Keratinocyte (primary cell): Measurements from ENCODE around the gene GGTLC1. TPM values are rescaled to one million over a fixed set of nuclear protein-coding genes. Genes with fewer than 3 reads are reported as not detected.

Source experiments
- DNase-seq: peaks from one replicate; pipeline ENCODE4 v3.0.0-alpha.2; 2011; ENCODE audit warnings: low read depth, missing footprints, low spot score
- FAIRE-seq: peaks from 2 replicates; lab custom pipeline; 2011; peaks lifted over from hg19 to GRCh38; lab: Jason Lieb, UNC
- H2AFZ ChIP-seq: 2 replicates; pipeline ENCODE4 v1.6.0; 2012; ENCODE audit warnings: low read length, control low read depth, inconsistent platforms; ENCODE audit not compliant: control insufficient read depth
- H3K27ac ChIP-seq: 2 replicates; pipeline ENCODE4 v1.5.1; 2011; ENCODE audit warnings: low read length; ENCODE audit not compliant: control insufficient read depth, insufficient read depth
- H3K27me3 ChIP-seq: 3 replicates; pipeline ENCODE4 v1.6.0; 2011; ENCODE audit warnings: low read length; ENCODE audit not compliant: control insufficient read depth, insufficient read depth; ENCODE audit errors: extremely low read depth
- H3K36me3 ChIP-seq, 2 experiments: 2 replicates in 1 of 2; 3 replicates in 1 of 2; pipeline ENCODE4 v1.5.1; 2011; ENCODE audit warnings: low read length in 2 of 2, mild to moderate bottlenecking in 1 of 2; ENCODE audit not compliant: control insufficient read depth in 2 of 2, insufficient read depth in 2 of 2; ENCODE audit errors: extremely low read depth in 1 of 2
- H3K4me1 ChIP-seq: 3 replicates; pipeline ENCODE4 v1.5.1; 2011; ENCODE audit warnings: low read length; ENCODE audit not compliant: control insufficient read depth, insufficient read depth; ENCODE audit errors: extremely low read depth
- H3K4me2 ChIP-seq: 3 replicates; pipeline ENCODE4 v1.6.0; 2011; ENCODE audit warnings: low read depth, low read length; ENCODE audit not compliant: control insufficient read depth, insufficient read depth; ENCODE audit errors: extremely low read depth
- H3K4me3 ChIP-seq, 3 experiments: fragments of 200-600 bp in 1 of 3; sonication (generic) in 1 of 3; 2 replicates in 2 of 3; 3 replicates in 1 of 3; pipeline ENCODE4 v1.5.1; 2011 to 2016; ENCODE audit warnings: low read length in 3 of 3, mild to moderate bottlenecking in 3 of 3, control low read depth in 2 of 3, inconsistent platforms in 1 of 3, low read depth in 1 of 3, mixed read lengths in 1 of 3, mixed run types in 1 of 3, moderate library complexity in 1 of 3; ENCODE audit not compliant: control insufficient read depth in 2 of 3, insufficient read depth in 2 of 3; ENCODE audit errors: extremely low read depth in 1 of 3
- H3K79me2 ChIP-seq: 2 replicates; pipeline ENCODE4 v1.6.0; 2012; ENCODE audit warnings: low read length; ENCODE audit not compliant: control insufficient read depth, insufficient read depth
- H3K9ac ChIP-seq: 3 replicates; pipeline ENCODE4 v1.6.0; 2011; ENCODE audit warnings: low read length; ENCODE audit not compliant: control insufficient read depth, insufficient read depth; ENCODE audit errors: extremely low read depth
- H3K9me1 ChIP-seq: 3 replicates; pipeline ENCODE4 v1.6.0; 2011; ENCODE audit warnings: low read length; ENCODE audit not compliant: control insufficient read depth, insufficient read depth; ENCODE audit errors: extremely low read depth
- H3K9me3 ChIP-seq: 2 replicates; pipeline ENCODE4 v1.5.1; 2012; ENCODE audit warnings: low read depth, low read length; ENCODE audit not compliant: control insufficient read depth
- H4K20me1 ChIP-seq: 3 replicates; pipeline ENCODE4 v1.6.0; 2011; ENCODE audit warnings: low read length; ENCODE audit not compliant: control insufficient read depth, insufficient read depth; ENCODE audit errors: extremely low read depth
- EZH2 ChIP-seq: IDR thresholded peaks from one replicate; pipeline ENCODE4 v1.6.1; 2012; ENCODE audit warnings: inconsistent platforms, mild to moderate bottlenecking, low read length, moderate library complexity
- dilution Hi-C: fragments of 300-500 bp; cut with MboI; formaldehyde crosslinking; loops from one replicate; pipeline ENCODE4 v1.7.0; 2020; ENCODE audit warnings: low sequenced_read_pairs; ENCODE audit not compliant: extremely low pct_ligation_motif_present
- polyA plus RNA-seq, 5 experiments: library from polyadenylated mRNA; depleted of rRNA in 3 of 5; stranded (reverse) in 3 of 5; stranded (forward) in 1 of 5; unstranded in 1 of 5; fragments of >200 nt; gene quantifications; 1 replicate in 1 of 5; 2 replicates in 3 of 5; 3 replicates in 1 of 5; pipeline versions ENCODE4 v1.2.1 to v1.2.3, GENCODE V29; 2011 to 2012; ENCODE audit warnings: missing spikeins in 2 of 5, low read depth in 1 of 5, low replicate concordance in 1 of 5
- TF ChIP-seq, protein P1 (sequence below), 3 experiments: IDR thresholded peaks in 1 of 3; conservative IDR thresholded peaks in 1 of 3; optimal IDR thresholded peaks in 1 of 3; 2 replicates in 2 of 3; 3 replicates in 1 of 3; pipeline versions ENCODE3 to v1.5.1; 2011; ENCODE audit warnings: low read length in 3 of 3, mild to moderate bottlenecking in 3 of 3, moderate library complexity in 2 of 3, control low read depth in 1 of 3, inconsistent platforms in 1 of 3; ENCODE audit not compliant: insufficient read depth in 2 of 3; ENCODE audit errors: extremely low read depth in 1 of 3

GGTLC1 gene
- polyA plus RNA-seq, 1 donor (not counting 4 experiments of a cell fraction or from before 2014, with no cell fraction given) = not detected

DNA sequence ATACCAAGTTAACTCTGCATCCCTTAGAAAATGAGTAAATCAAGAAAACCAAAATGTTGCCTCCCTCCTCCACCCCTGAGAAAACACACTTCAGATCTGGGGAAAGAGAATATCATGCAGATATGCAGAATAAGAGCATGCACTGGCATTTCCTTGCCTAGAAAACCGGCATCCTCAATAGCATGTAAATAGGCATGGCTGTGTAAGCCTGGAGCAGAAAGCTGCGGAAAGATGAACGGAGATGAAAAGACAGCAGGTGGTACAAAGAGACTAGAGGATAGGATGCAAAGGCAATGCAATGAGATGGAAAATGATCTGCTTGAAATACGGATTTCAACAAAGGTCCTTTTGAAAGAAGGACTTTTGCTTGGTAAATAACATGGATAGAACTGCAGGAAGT, 10.3 kb upstream of the GGTLC1 start:
- no peaks in the 10 kb centered on the region for H3K9me3 ChIP-seq
- no peaks in the 10 kb centered on the region for H4K20me1 ChIP-seq
- no peaks in the 10 kb centered on the region for H3K27me3 ChIP-seq
- dilution Hi-C loops = no loop called here
- no peak overlapping the region for H3K9ac ChIP-seq
- no peak overlapping the region for H3K4me3 ChIP-seq
- H3K9me1 ChIP-seq = no peaks in the 10 kb centered on the region
- no peaks in the 10 kb centered on the region for H3K79me2 ChIP-seq
- H2AFZ ChIP-seq = no peak overlapping the region
- H3K4me1 ChIP-seq = no peaks in the 10 kb centered on the region
- no peak for FAIRE-seq
- H3K36me3 ChIP-seq = no peaks in the 10 kb centered on the region
- no peak for DNase-seq
- no peak overlapping the region for H3K4me2 ChIP-seq
- H3K27ac ChIP-seq = no peak overlapping the region
- TF ChIP-seq EZH2 = no peak
- TF ChIP-seq, protein P1, sequence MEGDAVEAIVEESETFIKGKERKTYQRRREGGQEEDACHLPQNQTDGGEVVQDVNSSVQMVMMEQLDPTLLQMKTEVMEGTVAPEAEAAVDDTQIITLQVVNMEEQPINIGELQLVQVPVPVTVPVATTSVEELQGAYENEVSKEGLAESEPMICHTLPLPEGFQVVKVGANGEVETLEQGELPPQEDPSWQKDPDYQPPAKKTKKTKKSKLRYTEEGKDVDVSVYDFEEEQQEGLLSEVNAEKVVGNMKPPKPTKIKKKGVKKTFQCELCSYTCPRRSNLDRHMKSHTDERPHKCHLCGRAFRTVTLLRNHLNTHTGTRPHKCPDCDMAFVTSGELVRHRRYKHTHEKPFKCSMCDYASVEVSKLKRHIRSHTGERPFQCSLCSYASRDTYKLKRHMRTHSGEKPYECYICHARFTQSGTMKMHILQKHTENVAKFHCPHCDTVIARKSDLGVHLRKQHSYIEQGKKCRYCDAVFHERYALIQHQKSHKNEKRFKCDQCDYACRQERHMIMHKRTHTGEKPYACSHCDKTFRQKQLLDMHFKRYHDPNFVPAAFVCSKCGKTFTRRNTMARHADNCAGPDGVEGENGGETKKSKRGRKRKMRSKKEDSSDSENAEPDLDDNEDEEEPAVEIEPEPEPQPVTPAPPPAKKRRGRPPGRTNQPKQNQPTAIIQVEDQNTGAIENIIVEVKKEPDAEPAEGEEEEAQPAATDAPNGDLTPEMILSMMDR (optimal IDR thresholded peaks at IDR 0.05 in 1 of 3, IDR thresholded peaks at IDR 0.05 in 1 of 3, conservative IDR thresholded peaks at IDR 0.05 in 1 of 3; ENCODE audit: extremely low read depth in 1 of 3, insufficient read depth in 2 of 3, low read length in 3 of 3) = no peak

DNA sequence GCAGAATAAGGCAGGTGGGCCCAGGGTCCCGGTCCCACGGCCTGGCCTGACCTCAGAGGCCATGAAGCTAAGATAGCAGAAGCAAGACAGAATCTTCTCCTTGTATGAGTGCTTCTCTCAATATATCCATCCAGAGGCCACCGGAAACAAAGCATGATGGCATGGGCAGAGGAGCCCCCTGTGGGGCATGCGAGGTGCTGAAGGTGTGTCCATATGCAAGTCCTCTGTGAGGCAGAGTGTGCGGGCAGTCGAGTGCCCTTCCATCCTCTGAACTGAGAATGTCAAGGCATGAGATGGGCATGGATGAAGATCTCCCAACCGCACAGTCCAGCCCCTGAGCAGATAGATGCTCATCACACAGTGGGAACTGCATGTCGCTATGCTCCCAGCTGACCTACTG, 9.8 kb upstream of the GGTLC1 start:
- Histone ChIP-seq H3K9me1 (no peaks in the 10 kb centered on the region), H3K9me3 (no peaks in the 10 kb centered on the region), H3K36me3 (no peaks in the 10 kb centered on the region), H4K20me1 (no peaks in the 10 kb centered on the region), H3K27ac (no peak overlapping the region), H3K79me2 (no peaks in the 10 kb centered on the region), H3K27me3 (no peaks in the 10 kb centered on the region), H3K9ac (no peak overlapping the region), H3K4me2 (no peak overlapping the region), H3K4me1 (no peaks in the 10 kb centered on the region), H2AFZ (no peak overlapping the region), H3K4me3 (no peak overlapping the region)
- DNase-seq (no peak), FAIRE-seq (no peak)
- TF ChIP-seq, protein P1 (optimal IDR thresholded peaks at IDR 0.05 in 1 of 3, IDR thresholded peaks at IDR 0.05 in 1 of 3, conservative IDR thresholded peaks at IDR 0.05 in 1 of 3; ENCODE audit: extremely low read depth in 1 of 3, insufficient read depth in 2 of 3, low read length in 3 of 3) = no peak
- TF ChIP-seq EZH2 = no peak
- dilution Hi-C loops = no loop called here
